ENCODE data around the gene OR1C1. TPM values are rescaled to one million over a fixed set of nuclear protein-coding genes. Genes with fewer than 3 reads are reported as not detected.

Gene OR1C1
- polyA plus RNA-seq (2012; rRNA removed): not detected in 2 replicates
- not detected in 2 replicates for polyA plus RNA-seq (2012; cell fraction: cytosol; rRNA removed)
- not detected in 2 replicates for polyA plus RNA-seq (2012; cell fraction: nucleus; rRNA removed)

GRCh38 chr1:247760456-247760855 is at the start of gene OR1C1:
Gene OR1C1, minus strand, starts transcription at chr1:247760556. Its CDS starts 2,150 bp downstream, at chr1:247758406.
- H3K4me2 ChIP-seq: no peak within 1 kb of the TSS
- no peak within 1 kb of the TSS for H3K4me3 ChIP-seq (ENCODE audit: low read depth in 2 of 2, low read length in 1 of 2)
- H3K27me3 ChIP-seq (ENCODE audit: insufficient read depth): no peaks in the 10 kb centered on the region
- H3F3A ChIP-seq (replicated peaks; ENCODE audit: insufficient read depth): no peaks in the 10 kb centered on the region
- H3K9me3 ChIP-seq: no peaks in the 10 kb centered on the region; the same call in none of the 2 replicates
- CTCF ChIA-PET: no interaction called here
- no peaks in the 10 kb centered on the region for H3K79me2 ChIP-seq (ENCODE audit: insufficient read depth)
- DNase-seq: no peak
- POLR2A ChIA-PET: no interaction called here
- no peaks in the 10 kb centered on the region for H4K20me1 ChIP-seq (ENCODE audit: insufficient read depth)
- no peaks in the 10 kb centered on the region for H3K9me2 ChIP-seq
- no peak within 1 kb of the TSS for H3K9ac ChIP-seq
- H3K36me3 ChIP-seq (replicated peaks in 1 of 2; ENCODE audit: control insufficient read depth in 1 of 2, insufficient read depth in 2 of 2, low read length in 1 of 2): no peaks in the 10 kb centered on the region
- TF ChIP-seq ELF1 (IDR thresholded peaks at IDR 0.05): no peak
- TF ChIP-seq POLR2AphosphoS5 (IDR thresholded peaks at IDR 0.05; ENCODE audit: low read depth, low read length): no peak
- H3K4me1 ChIP-seq (ENCODE audit: control insufficient read depth in 1 of 2, insufficient read depth in 2 of 2, low read depth in 1 of 2, low read length in 1 of 2): no peaks in the 10 kb centered on the region
- no peak within 1 kb of the TSS for H2AFZ ChIP-seq (ENCODE audit: low read depth)
- WGBS (ENCODE audit: low lambda C conversion rate): 5% methylated on average over 3 of the region's 3 CpGs
- H3K27ac ChIP-seq (ENCODE audit: low read depth in 2 of 2, low read length in 1 of 2): no peak within 1 kb of the TSS

- ChIA-PET POLR2A (no interaction called here), CTCF (no interaction called here)
- Histone ChIP-seq H3K9me3 (no peaks in the 10 kb centered on the region), H3K4me1 (ENCODE audit: control insufficient read depth in 1 of 2, insufficient read depth in 2 of 2, low read depth in 1 of 2, low read length in 1 of 2) (no peaks in the 10 kb centered on the region), H3K79me2 (ENCODE audit: insufficient read depth) (no peaks in the 10 kb centered on the region), H3K27me3 (ENCODE audit: insufficient read depth) (no peaks in the 10 kb centered on the region), H3K9me2 (no peaks in the 10 kb centered on the region), H3K36me3 (replicated peaks in 1 of 2; ENCODE audit: control insufficient read depth in 1 of 2, insufficient read depth in 2 of 2, low read length in 1 of 2) (no peaks in the 10 kb centered on the region), H4K20me1 (ENCODE audit: insufficient read depth) (no peaks in the 10 kb centered on the region), H3K4me3 (ENCODE audit: low read depth in 2 of 2, low read length in 1 of 2) (no peak overlapping the region), H2AFZ (ENCODE audit: low read depth) (no peak overlapping the region), H3K27ac (ENCODE audit: low read depth in 2 of 2, low read length in 1 of 2) (no peak overlapping the region), H3K9ac (no peak overlapping the region), H3F3A (replicated peaks; ENCODE audit: insufficient read depth) (no peaks in the 10 kb centered on the region), H3K4me2 (no peak overlapping the region)
- WGBS (ENCODE audit: low lambda C conversion rate): 0% methylated on average over 2 of the region's 2 CpGs
- DNase-seq: no peak
- TF ChIP-seq RAD21 (IDR thresholded peaks at IDR 0.05; ENCODE audit: low read length) (no peak), NFIC (IDR thresholded peaks at IDR 0.05; ENCODE audit: borderline replicate concordance) (no peak), JUND (IDR thresholded peaks at IDR 0.05) (no peak), TEAD4 (IDR thresholded peaks at IDR 0.05; ENCODE audit: borderline replicate concordance, insufficient read depth) (no peak), SIN3A (IDR thresholded peaks at IDR 0.05; ENCODE audit: borderline replicate concordance, low read depth, low read length) (no peak), MEF2A (IDR thresholded peaks at IDR 0.05; ENCODE audit: borderline replicate concordance, low read depth) (no peak), MXI1 (IDR thresholded peaks at IDR 0.05; ENCODE audit: low read depth, low read length) (no peak), RXRA (IDR thresholded peaks at IDR 0.05; ENCODE audit: borderline replicate concordance, low read depth) (no peak), RFX5 (IDR thresholded peaks at IDR 0.05; ENCODE audit: low read length) (no peak), FOXJ3 (CRISPR knock-in tag; IDR thresholded peaks at IDR 0.05) (no peak), USF1 (IDR thresholded peaks at IDR 0.05; ENCODE audit: borderline replicate concordance, low read depth) (no peak), FOXM1 (IDR thresholded peaks at IDR 0.05; ENCODE audit: low read depth) (no peak), SMC3 (IDR thresholded peaks at IDR 0.05; ENCODE audit: low read depth, low read length) (no peak), YY1 (IDR thresholded peaks at IDR 0.05; ENCODE audit: low read depth) (no peak), GABPA (IDR thresholded peaks at IDR 0.05; ENCODE audit: low read depth) (no peak)
- TF ChIP-seq, protein P1, sequence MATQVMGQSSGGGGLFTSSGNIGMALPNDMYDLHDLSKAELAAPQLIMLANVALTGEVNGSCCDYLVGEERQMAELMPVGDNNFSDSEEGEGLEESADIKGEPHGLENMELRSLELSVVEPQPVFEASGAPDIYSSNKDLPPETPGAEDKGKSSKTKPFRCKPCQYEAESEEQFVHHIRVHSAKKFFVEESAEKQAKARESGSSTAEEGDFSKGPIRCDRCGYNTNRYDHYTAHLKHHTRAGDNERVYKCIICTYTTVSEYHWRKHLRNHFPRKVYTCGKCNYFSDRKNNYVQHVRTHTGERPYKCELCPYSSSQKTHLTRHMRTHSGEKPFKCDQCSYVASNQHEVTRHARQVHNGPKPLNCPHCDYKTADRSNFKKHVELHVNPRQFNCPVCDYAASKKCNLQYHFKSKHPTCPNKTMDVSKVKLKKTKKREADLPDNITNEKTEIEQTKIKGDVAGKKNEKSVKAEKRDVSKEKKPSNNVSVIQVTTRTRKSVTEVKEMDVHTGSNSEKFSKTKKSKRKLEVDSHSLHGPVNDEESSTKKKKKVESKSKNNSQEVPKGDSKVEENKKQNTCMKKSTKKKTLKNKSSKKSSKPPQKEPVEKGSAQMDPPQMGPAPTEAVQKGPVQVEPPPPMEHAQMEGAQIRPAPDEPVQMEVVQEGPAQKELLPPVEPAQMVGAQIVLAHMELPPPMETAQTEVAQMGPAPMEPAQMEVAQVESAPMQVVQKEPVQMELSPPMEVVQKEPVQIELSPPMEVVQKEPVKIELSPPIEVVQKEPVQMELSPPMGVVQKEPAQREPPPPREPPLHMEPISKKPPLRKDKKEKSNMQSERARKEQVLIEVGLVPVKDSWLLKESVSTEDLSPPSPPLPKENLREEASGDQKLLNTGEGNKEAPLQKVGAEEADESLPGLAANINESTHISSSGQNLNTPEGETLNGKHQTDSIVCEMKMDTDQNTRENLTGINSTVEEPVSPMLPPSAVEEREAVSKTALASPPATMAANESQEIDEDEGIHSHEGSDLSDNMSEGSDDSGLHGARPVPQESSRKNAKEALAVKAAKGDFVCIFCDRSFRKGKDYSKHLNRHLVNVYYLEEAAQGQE (IDR thresholded peaks at IDR 0.05; ENCODE audit: low read depth, low read length): no peak
- TF ChIP-seq, protein P2, sequence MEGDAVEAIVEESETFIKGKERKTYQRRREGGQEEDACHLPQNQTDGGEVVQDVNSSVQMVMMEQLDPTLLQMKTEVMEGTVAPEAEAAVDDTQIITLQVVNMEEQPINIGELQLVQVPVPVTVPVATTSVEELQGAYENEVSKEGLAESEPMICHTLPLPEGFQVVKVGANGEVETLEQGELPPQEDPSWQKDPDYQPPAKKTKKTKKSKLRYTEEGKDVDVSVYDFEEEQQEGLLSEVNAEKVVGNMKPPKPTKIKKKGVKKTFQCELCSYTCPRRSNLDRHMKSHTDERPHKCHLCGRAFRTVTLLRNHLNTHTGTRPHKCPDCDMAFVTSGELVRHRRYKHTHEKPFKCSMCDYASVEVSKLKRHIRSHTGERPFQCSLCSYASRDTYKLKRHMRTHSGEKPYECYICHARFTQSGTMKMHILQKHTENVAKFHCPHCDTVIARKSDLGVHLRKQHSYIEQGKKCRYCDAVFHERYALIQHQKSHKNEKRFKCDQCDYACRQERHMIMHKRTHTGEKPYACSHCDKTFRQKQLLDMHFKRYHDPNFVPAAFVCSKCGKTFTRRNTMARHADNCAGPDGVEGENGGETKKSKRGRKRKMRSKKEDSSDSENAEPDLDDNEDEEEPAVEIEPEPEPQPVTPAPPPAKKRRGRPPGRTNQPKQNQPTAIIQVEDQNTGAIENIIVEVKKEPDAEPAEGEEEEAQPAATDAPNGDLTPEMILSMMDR (IDR thresholded peaks at IDR 0.05): no peak
- TF ChIP-seq, protein P3, sequence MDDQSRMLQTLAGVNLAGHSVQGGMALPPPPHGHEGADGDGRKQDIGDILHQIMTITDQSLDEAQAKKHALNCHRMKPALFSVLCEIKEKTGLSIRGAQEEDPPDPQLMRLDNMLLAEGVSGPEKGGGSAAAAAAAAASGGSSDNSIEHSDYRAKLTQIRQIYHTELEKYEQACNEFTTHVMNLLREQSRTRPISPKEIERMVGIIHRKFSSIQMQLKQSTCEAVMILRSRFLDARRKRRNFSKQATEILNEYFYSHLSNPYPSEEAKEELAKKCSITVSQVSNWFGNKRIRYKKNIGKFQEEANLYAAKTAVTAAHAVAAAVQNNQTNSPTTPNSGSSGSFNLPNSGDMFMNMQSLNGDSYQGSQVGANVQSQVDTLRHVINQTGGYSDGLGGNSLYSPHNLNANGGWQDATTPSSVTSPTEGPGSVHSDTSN (IDR thresholded peaks at IDR 0.05): no peak
- TF ChIP-seq, protein P4, sequence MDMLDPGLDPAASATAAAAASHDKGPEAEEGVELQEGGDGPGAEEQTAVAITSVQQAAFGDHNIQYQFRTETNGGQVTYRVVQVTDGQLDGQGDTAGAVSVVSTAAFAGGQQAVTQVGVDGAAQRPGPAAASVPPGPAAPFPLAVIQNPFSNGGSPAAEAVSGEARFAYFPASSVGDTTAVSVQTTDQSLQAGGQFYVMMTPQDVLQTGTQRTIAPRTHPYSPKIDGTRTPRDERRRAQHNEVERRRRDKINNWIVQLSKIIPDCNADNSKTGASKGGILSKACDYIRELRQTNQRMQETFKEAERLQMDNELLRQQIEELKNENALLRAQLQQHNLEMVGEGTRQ (IDR thresholded peaks at IDR 0.05; ENCODE audit: borderline replicate concordance, low read depth, low read length): no peak
Measured at GRCh38 chr1:247797518-247797917, 37.2 kb upstream of the OR1C1 start.
